Subcutaneous abdominal adipose tissue (tissue), 5 donors: ENCODE data around the gene CES2.
A peak's percentile ranks its signal among the peaks of the same experiment; 100 is the strongest.
"Not testable (repeated sequence)": the region's sequence is repeated elsewhere in the genome, so short reads cannot be mapped to it uniquely, and the experiment has no call there.

Experiments
- H3K27ac ChIP-seq: one replicate; pipeline ENCODE4 v1.7.0; 2013; ENCODE audit warnings: low read depth, mild to moderate bottlenecking, inconsistent platforms, low read length, moderate library complexity
- H3K27me3 ChIP-seq, 5 donors: one replicate each; pipeline ENCODE4 v1.7.0; 2013; ENCODE audit warnings: low read length in 5 of 5, inconsistent platforms in 1 of 5; ENCODE audit not compliant: control insufficient read depth in 5 of 5, insufficient read depth in 4 of 5
- H3K36me3 ChIP-seq, 5 donors: one replicate each; pipeline ENCODE4 v1.7.0; 2013; ENCODE audit warnings: low read length in 5 of 5; ENCODE audit not compliant: control insufficient read depth in 5 of 5, insufficient read depth in 5 of 5
- H3K4me1 ChIP-seq, 5 donors: one replicate each; pipeline ENCODE4 v1.7.0; 2013; ENCODE audit warnings: low read length in 5 of 5, mild to moderate bottlenecking in 3 of 5, moderate library complexity in 1 of 5; ENCODE audit not compliant: control insufficient read depth in 5 of 5, insufficient read depth in 5 of 5
- H3K4me3 ChIP-seq, 5 donors: one replicate each; pipeline ENCODE4 v1.7.0; 2013; ENCODE audit warnings: low read length in 5 of 5, low read depth in 1 of 5
- H3K9ac ChIP-seq, 5 donors: one replicate each; pipeline ENCODE4 v1.7.0; 2013; ENCODE audit warnings: low read length in 5 of 5, mild to moderate bottlenecking in 4 of 5, moderate library complexity in 3 of 5
- H3K9me3 ChIP-seq, 5 donors: one replicate each; pipeline ENCODE4 v1.7.0; 2013; ENCODE audit warnings: low read length in 5 of 5; ENCODE audit not compliant: control insufficient read depth in 5 of 5
- donor health status: healthy.
- donor health status: healthy.
- donor health status: healthy.
- donor health status: healthy.
- donor health status: healthy.

The CES2 gene

GRCh38 chr16:66944054-66944441 lies 8.7 kb downstream of the CES2 start:
- Histone ChIP-seq H3K4me1 (peaks cover 0 to 22% (median 18%) of the 10 kb centered on the region in 5 donors), H3K27ac (no peak overlapping the region), H3K9me3 (no peaks in the 10 kb centered on the region), H3K9ac (no peak overlapping the region), H3K36me3 (peaks cover 0 to 51% (median 50%) of the 10 kb centered on the region in 5 donors), H3K4me3 (no peak overlapping the region), H3K27me3 (peaks cover 0 to 3% (median 0%) of the 10 kb centered on the region in 5 donors)

DNA sequence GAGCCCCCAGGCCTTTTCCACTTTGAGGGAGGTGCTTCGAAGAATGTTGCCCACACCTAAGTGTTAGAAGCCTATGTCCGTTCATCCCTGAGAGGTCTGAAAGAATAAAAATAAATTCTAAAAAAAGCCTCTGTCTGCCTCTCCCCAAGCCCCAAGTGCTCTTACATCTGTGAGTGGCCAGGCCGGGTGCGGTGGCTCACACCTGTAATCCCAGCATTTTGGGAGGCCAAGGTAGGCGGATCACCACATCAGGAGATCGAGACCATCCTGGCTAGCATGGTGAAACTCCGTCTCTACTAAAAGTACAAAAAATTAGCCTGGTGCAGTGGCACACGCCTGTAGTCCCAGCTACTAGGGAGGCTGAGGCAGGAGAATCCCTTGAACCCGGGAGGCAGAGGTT lies 9.7 kb downstream of the CES2 start:
- Histone ChIP-seq H3K4me1 (peaks cover 0 to 28% (median 23%) of the 10 kb centered on the region in 5 donors), H3K36me3 (peaks cover 0 to 42% (median 41%) of the 10 kb centered on the region in 5 donors)
- not testable (repeated sequence) for H3K27ac ChIP-seq, H3K27me3 ChIP-seq, H3K9me3 ChIP-seq, H3K9ac ChIP-seq, H3K4me3 ChIP-seq

GRCh38 chr16:66945939-66946338 lies 10.6 kb downstream of the CES2 start:
- H3K4me1 ChIP-seq = peaks cover 0 to 28% (median 23%) of the 10 kb centered on the region in 5 donors
- no peak overlapping the region for H3K27ac ChIP-seq
- no peak overlapping the region for H3K9ac ChIP-seq
- H3K9me3 ChIP-seq = no peaks in the 10 kb centered on the region
- H3K27me3 ChIP-seq = peaks cover 0 to 11% (median 3%) of the 10 kb centered on the region in 5 donors
- no peak overlapping the region for H3K4me3 ChIP-seq
- H3K36me3 ChIP-seq = peaks cover 0 to 32% (median 31%) of the 10 kb centered on the region in 5 donors

DNA sequence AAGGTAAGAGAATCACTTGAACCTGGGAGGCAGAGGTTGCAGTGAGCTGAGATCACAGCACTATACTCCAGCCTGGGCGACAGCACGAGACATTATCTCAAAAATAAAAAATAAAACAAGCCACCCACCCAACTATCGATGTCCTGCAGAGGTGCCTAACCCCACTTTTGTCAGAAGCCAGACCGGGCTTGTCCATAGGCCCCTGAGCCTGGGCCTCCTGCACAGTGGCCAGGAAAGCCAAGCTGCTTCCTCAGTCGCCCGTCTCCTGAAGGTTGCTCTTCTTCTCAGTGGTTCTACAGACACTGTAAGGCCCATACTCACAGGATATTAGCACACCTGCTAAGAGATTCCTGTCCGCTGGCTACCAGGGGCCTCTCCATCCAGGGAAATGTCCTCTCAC lies 11.2 kb downstream of the CES2 start:
- H3K4me1 ChIP-seq = peaks cover 0 to 28% (median 23%) of the 10 kb centered on the region in 5 donors
- H3K9ac ChIP-seq = no peak overlapping the region
- no peak overlapping the region for H3K27ac ChIP-seq
- no peak overlapping the region for H3K4me3 ChIP-seq
- H3K9me3 ChIP-seq = no peaks in the 10 kb centered on the region
- H3K27me3 ChIP-seq = peaks cover 0 to 11% (median 7%) of the 10 kb centered on the region in 5 donors
- peaks cover 0 to 26% (median 25%) of the 10 kb centered on the region in 5 donors for H3K36me3 ChIP-seq

- Histone ChIP-seq H3K27me3 (peaks cover 0 to 14% (median 7%) of the 10 kb centered on the region in 5 donors), H3K9ac (no peak overlapping the region), H3K4me3 (no peak overlapping the region), H3K27ac (no peak overlapping the region), H3K9me3 (no peaks in the 10 kb centered on the region), H3K4me1 (peaks cover 0 to 28% (median 23%) of the 10 kb centered on the region in 5 donors), H3K36me3 (peaks cover 0 to 22% (median 21%) of the 10 kb centered on the region in 5 donors)
Measured at GRCh38 chr16:66946974-66947301, 11.6 kb downstream of the CES2 start.

- peaks cover 0 to 28% (median 23%) of the 10 kb centered on the region in 5 donors for H3K4me1 ChIP-seq
- H3K4me3 ChIP-seq = peak overlapping the region; percentile 62 to 75 (median 71)
- peaks cover 0 to 17% (median 16%) of the 10 kb centered on the region in 5 donors for H3K36me3 ChIP-seq
- H3K27ac ChIP-seq = no peak overlapping the region
- no peaks in the 10 kb centered on the region for H3K9me3 ChIP-seq
- peak overlapping the region in 4 of 5 donors; percentile 59 to 62 (median 60) for H3K9ac ChIP-seq
- H3K27me3 ChIP-seq = peaks cover 0 to 14% (median 7%) of the 10 kb centered on the region in 5 donors
Measured at GRCh38 chr16:66947302-66948065, 12.2 kb downstream of the CES2 start.

DNA sequence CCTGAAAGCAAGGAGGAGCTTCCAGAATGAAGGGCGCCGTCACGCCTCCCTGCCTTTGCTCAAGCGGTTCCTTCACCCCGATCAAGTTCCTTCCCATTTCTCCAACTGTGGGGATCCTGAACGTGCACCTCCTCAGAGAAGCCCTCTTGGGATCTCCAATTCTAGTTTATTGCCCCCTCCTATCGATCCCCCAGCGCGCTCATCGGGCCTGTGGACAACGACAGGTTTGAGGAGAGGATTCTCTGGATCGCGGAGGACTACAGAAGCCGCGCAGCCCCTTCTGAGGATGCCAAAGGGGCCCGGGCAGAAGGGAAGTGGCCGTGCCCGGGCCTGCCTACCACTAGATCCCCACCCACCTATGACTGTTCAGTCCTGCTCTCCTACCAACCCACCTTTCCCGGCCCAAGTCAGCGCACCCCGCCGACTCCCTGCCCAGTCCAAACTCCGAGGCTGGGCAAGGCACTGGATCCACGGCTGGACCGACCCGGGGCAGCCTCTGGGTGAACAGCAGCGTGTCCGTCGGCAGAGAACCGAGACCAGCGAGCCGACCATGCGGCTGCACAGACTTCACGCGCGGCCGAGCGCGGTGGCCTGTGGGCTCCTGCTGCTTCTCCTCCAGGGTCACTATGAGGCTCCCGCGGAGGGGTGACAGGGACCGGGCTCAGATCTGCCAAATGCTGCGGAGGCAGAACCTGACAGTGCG lies 13.0 kb downstream of the CES2 start:
- Histone ChIP-seq H3K4me3 (peak overlapping the region; percentile 62 to 75 (median 71)), H3K27me3 (peaks cover 0 to 14% (median 7%) of the 10 kb centered on the region in 5 donors), H3K9ac (peak overlapping the region in 4 of 5 donors; percentile 52 to 62 (median 59)), H3K9me3 (no peaks in the 10 kb centered on the region), H3K4me1 (peaks cover 0 to 28% (median 23%) of the 10 kb centered on the region in 5 donors), H3K27ac (no peak overlapping the region), H3K36me3 (peaks cover 0 to 9% (median 8%) of the 10 kb centered on the region in 5 donors)

DNA sequence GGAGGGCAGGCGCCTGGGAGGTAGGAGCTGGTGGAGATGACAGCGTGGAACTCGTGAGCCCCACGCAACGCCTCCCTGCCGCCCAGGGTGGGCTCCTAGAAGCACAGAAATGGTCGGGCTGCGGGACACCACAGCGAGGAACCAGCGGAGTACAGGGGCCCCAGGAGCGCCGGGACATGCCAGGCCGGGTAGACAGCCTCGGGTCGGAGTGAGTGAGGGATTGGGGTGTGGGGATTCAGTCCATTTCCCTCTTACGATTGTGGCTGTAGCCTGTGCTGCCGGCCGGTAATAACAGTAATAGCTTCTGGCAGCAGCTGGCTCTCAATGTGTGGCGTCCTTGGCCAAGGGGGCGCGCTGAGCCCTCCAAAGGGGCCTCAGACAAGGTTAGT lies 13.5 kb downstream of the CES2 start:
- H3K27ac ChIP-seq = no peak overlapping the region
- H3K36me3 ChIP-seq = peaks cover 0 to 3% (median 2%) of the 10 kb centered on the region in 5 donors
- peaks cover 0 to 14% (median 7%) of the 10 kb centered on the region in 5 donors for H3K27me3 ChIP-seq
- no peaks in the 10 kb centered on the region for H3K9me3 ChIP-seq
- H3K4me3 ChIP-seq = peak overlapping the region in 4 of 5 donors; percentile 62 to 72 (median 70)
- H3K4me1 ChIP-seq = peaks cover 0 to 28% (median 23%) of the 10 kb centered on the region in 5 donors
- H3K9ac ChIP-seq = peak overlapping the region in 2 of 5 donors; percentile 59 to 62

- H3K9ac ChIP-seq = no peak overlapping the region
- H3K27ac ChIP-seq = no peak overlapping the region
- no peaks in the 10 kb centered on the region for H3K36me3 ChIP-seq
- H3K4me1 ChIP-seq = peaks cover 0 to 28% (median 23%) of the 10 kb centered on the region in 5 donors
- peaks cover 0 to 14% (median 7%) of the 10 kb centered on the region in 5 donors for H3K27me3 ChIP-seq
- no peaks in the 10 kb centered on the region for H3K9me3 ChIP-seq
- no peak overlapping the region for H3K4me3 ChIP-seq
Measured at GRCh38 chr16:66949472-66949871, 14.2 kb downstream of the CES2 start.

DNA sequence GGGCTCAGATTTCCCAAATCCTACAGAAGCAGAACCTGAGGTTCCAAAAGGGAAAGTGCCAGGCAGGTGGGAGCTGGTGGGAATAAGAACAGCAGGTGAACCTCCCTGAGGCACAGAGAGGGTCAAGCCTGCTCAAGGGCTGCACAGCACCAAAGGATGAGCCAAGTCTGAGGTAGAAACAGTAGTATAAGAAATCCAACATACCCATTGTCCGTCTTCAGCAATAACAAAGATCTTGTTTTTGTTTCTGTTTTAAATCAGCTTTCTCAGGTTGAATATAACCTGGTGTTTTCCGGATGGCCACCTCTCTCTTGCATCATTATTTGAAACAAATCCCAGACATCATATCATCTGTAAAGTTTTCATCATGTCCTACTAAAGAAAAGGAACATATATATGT lies 15.1 kb downstream of the CES2 start:
- Histone ChIP-seq H3K9me3 (no peaks in the 10 kb centered on the region), H3K4me1 (peaks cover 0 to 28% (median 23%) of the 10 kb centered on the region in 5 donors), H3K27me3 (peaks cover 0 to 14% (median 7%) of the 10 kb centered on the region in 5 donors), H3K4me3 (no peak overlapping the region), H3K27ac (no peak overlapping the region), H3K9ac (no peak overlapping the region), H3K36me3 (no peaks in the 10 kb centered on the region)
